Stimulated activated CD4-positive, alpha-beta T cell treated with anti-CD3 and anti-CD28 coated beads, Interleukin-2, amount 100 ng/mL, for 24 hours (primary cell): ENCODE data around the gene HGFAC.
"Not testable (repeated sequence)": the region's sequence is repeated elsewhere in the genome, so short reads cannot be mapped to it uniquely, and the experiment has no call there.

Source experiments
- DNase-seq, 2 donors: peaks; one replicate each; pipeline ENCODE4 v3.0.0-alpha.2; 2020

Gene HGFAC

DNA sequence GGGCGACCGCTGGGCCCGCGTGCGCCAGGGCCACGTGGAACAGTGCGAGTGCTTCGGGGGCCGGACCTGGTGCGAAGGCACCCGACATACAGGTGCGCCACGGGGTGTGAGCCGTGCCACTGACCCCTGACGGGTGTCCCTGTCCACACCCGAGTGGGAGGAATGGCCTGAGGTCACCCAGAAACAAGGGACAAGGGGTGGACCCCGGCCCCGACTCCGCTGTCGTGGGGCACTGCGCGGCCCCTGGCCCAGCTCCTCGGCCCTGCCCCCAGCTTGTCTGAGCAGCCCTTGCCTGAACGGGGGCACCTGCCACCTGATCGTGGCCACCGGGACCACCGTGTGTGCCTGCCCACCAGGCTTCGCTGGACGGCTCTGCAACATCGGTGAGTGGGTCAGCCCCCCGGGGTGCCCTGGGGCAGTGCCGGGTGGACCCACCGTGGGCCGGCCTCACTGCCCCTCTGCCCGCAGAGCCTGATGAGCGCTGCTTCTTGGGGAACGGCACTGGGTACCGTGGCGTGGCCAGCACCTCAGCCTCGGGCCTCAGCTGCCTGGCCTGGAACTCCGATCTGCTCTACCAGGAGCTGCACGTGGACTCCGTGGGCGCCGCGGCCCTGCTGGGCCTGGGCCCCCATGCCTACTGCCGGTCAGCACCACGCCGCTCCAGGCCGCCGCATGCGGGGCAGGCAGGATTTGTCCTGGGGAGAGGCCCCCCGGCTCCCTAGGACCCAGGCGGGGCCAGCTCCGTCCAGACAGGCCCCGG, 2.8 kb downstream of the HGFAC start:
- DNase-seq = no peak

DNA sequence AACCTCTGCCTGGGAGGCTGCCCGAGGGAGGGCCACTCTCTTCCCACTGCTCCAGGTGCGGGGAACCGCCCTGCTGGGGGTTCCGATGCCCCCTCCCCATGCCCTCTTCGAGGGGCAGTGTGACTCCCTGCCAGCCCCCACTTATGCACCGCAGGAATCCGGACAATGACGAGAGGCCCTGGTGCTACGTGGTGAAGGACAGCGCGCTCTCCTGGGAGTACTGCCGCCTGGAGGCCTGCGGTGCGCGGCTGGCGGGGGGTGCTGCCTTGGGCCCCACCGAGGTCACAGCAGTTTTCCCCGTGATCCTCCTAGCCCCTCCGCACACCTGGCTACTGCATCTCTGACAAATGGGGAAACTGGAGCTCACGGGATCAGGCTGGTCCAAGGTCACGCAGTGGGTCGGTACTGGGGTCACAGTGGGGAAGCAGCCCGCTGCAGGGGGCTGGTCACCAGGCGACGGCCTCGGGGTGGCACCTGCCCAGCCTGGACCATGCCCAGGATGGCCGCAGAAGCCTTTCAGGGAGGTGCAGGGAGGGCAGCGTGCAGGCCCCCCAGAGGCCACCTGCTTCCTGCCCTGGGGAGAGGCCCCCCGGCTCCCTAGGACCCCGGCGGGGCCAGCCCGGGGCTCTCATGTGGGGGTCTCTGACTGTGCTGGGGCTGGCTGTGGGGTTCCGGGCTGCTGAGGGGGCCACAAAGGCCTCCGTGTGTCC, 3.5 kb downstream of the HGFAC start:
- no peak for DNase-seq

GRCh38 chr4:3445829-3446545, 4.2 kb downstream of the HGFAC start:
- no peak for DNase-seq

DNA sequence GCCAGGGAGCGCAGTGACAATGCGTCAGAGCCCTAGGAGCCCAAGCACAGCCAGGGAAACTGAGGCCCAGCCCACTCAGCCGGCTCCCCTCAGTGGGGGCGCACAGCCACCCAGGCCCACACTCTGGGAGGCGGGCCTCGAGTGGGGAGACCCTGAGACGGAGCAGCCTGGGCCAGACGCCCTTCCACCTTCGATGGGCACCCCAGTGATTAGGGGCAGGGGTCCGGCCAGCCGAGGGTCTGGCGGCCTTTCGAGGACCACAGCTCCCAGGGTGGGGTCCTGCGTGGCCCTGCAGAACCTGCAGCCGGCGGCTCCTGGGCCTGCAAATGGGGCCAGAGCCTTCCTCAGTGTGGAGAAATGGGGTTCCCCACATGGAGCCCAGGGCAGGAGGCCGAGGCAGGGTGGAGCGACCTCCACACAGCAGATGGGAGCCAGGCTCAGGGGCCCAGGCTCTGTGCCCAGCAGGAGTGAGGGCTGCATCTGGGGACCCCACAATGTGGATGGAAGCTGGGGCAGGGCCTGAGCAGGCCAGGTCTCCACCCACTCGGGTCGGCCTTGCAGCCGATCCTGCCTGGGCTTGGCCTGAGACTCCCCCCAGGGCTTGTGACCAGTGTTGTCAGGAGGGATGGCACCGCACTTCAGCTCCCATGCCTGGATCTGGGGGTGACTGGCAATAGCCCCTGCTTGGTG, 5.0 kb downstream of the HGFAC start:
- DNase-seq = no peak

DNA sequence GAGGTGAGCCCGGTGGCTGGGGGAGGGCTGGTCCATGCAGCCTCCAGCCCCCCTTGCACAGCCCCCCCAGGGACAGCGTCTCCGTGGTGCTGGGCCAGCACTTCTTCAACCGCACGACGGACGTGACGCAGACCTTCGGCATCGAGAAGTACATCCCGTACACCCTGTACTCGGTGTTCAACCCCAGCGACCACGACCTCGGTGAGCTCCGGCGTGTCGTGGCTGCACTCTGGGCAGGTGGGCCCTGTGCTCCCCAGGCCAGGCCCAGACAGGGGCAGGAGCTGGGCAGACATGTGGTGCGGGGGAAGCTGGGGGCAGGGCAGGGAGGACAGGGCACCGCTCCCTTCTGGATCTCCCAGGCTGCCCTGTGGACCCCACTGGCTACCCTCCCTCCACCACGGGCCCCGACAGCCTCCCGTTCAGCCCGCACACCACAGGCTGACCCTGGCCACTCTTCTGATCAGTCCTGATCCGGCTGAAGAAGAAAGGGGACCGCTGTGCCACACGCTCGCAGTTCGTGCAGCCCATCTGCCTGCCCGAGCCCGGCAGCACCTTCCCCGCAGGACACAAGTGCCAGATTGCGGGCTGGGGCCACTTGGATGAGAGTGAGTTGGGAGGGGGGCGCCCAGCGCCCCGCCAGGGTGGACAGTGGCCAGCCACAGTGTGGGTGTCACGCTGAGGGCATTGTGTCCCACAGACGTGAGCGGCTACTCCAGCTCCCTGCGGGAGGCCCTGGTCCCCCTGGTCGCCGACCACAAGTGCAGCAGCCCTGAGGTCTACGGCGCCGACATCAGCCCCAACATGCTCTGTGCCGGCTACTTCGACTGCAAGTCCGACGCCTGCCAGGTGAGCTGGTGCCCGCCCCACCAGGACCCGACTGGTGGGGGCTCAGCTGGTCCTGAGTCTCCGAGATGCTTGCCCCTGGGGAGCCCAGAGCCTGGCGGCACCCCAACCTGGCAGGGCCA, 5.9 kb downstream of the HGFAC start:
- no peak for DNase-seq

DNA sequence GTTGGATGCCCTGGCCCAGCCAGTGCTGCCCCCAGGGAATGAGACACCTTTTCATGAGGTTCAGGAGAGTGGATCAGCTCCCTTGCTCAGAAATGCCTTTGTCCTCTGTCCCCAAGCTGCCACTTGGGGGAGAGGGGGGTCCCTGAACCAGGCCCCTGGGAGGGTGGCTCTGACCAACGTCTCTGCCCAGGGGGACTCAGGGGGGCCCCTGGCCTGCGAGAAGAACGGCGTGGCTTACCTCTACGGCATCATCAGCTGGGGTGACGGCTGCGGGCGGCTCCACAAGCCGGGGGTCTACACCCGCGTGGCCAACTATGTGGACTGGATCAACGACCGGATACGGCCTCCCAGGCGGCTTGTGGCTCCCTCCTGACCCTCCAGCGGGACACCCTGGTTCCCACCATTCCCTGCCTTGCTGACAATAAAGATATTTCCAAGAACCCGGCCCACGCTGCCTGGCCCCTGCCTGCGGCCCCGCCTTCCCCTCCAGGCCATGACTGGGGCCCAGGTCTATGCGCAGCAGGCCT, 7.3 kb downstream of the HGFAC start:
- DNase-seq = no peak

DNA sequence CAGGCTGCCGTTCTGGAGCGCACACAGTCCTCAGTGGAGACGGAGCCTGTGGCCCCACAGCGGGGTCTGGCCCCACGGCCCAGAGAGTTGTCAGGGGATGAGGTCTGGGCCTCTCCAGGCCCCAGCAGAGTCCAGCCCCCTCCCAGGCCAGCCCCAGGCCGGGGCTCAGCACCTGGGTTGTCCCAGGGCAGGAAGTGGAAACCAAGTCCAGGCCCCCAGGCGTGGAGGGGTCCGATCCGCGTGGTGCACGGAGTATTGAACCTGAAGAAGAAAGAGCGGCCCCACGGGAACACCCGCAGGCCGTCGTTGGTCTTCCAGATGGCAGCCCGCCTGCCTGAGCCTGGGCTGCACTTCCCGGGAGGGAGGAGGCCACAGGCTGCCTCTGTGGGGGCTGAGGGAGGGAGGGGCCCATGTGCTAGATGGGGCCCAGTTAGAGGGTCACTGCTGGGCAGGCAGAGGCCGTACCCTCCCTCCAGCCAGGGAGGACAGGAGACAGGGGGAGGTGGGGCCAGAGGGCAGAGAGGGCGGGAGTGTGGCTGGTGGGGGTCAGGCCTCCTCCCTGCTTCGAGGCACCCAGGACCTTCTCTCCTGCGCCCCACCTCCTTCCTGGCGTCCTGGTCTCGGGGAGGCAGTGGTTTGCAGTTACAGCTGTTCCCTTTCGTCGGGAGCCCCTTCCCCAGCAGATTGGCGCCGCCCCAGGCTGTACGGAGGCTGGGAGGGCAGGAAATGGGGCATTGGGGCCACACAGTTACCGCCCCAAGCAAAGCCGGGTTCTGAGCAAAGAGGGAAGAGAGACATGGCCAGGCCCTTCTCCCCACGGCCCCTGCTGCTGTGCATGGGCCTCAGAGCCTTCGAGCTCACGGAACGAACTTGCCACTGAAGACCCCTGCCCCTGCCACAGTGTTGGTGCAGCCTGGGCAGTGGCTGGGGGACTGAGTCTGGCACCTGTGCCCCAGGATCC, 8.1 kb downstream of the HGFAC start:
- no peak for DNase-seq

- no peak for DNase-seq
These were observed 8.9 kb downstream of the HGFAC start for GRCh38 chr4:3450643-3451042.

- no peak for DNase-seq
These were observed 10.2 kb downstream of the HGFAC start for GRCh38 chr4:3451956-3452355.

GRCh38 chr4:3452376-3452775, 10.6 kb downstream of the HGFAC start:
- DNase-seq = no peak

- not testable (repeated sequence) for DNase-seq
These were observed 13.8 kb downstream of the HGFAC start for GRCh38 chr4:3455596-3455995.

DNA sequence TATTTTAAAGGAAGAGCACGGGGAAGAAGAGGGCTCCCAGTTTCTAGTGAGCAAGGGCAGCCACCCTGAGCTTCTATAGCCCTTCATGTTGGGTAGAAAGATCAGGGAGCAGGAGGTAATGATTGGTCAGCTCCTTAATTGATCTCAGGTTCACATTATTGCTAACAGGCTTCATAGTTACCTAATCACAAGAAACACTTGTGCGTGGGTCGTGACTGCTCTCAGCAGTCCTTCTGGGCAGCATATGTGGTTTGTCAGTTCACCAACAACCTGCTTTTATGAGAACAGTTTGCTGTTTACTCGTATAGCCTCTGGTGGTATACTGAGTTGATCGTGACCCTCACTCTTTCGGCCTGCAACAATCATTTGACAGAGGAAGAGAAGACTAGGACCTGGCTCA, 16.6 kb downstream of the HGFAC start:
- no peak for DNase-seq

GRCh38 chr4:3459156-3459555, 17.4 kb downstream of the HGFAC start:
- not testable (repeated sequence) for DNase-seq

DNA sequence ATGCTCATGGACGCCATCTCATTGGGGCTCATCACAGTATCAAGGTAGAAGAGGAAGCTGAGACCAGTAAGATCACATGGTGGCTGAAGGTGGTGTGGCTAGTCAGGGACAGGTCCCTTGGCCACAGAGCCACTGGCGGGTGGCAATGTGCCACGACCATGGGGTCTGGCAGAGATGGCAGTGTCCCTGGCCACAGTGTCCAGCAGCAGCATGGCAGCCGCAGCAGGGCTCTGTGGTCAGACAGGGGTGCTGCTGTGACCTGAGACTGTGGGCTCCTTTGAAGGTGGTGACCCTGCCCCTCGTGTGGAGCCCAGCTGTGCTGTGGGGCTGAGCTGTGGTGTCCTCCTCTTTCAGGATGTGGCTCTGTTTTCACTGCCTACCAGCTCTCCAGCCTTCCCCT, 19.2 kb downstream of the HGFAC start:
- DNase-seq = no peak

DNA sequence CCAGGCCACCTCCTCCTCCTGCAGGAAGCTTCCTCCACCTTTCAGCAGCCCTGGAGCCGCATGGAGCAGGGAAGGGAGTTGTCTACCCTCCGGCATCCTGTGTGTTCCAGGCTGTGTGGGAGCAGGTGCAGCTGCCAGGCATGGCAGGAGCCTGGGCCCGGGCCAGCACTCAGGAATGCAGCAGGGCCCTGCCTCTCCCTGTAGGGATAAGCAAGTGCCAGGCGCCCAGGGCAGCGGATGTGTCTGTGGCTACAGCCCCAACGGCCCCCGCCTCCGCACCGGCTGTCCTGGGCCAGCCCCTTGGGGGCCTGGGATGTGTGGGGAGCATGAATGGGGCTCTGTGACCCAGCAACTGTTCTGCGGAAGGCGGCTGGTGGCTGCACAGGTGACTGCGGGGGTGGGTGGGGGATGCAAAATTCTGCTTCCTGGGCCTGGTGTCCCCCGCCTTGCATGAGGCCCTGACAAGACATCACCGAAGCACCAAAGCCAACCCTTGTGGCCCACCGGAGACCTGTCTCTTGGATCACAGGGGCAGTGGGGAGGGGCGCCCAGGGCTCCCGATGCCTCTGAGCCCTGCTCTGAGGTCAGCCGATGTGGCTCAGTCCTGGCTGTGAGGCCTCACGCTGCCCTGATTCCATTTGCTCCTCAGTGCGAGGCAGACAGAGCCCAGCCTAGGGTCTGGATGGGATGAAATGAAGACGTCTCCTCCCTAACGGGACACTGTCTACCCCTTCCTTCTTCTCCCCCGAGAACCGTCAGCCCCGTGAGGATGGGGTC, 19.9 kb downstream of the HGFAC start:
- no peak for DNase-seq

DNA sequence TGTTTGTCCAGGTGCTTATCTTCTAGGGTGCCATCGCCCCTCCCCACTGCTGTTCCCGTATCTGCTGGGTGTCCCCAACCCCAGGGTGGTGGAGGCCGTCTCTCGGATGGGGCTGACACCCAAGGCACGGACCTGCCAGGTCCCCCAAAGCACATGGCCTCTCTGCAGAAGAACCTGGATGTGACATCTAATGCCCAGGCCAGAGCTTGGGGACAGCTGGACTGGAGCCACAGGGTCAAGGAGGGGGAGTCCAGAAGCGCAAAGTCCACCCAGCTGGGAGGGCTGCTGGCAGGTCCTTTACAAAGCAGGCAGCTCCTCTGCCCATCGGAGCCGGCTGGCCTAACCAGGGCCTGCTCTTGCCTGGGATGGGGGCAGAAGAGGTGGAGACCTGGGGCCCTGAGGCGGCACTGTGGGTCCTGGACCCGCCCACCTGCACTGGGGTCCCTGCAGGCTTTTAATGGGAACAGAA, 20.6 kb downstream of the HGFAC start:
- no peak for DNase-seq

- no peak for DNase-seq
These were observed 21.1 kb downstream of the HGFAC start, which contains the start of gene DOK7 for GRCh38 chr4:3462790-3463415. Gene DOK7 (plus strand): TSS chr4:3463306. CDS start chr4:3463376, 70 bp downstream.

- DNase-seq = no peak
These were observed 22.0 kb downstream of the HGFAC start for GRCh38 chr4:3463556-3464348.
